ENCODE results near the gene PEDS1. TPM values are rescaled to one million over a fixed set of nuclear protein-coding genes. Genes with fewer than 3 reads are reported as not detected.

Gene PEDS1
- total and polyA plus RNA-seq, 2 of the 13 experiments (the other 11 are each of a cell fraction or from before 2014, with no cell fraction given) = 30.5 to 93.9 TPM

- TF ChIP-seq ARID5B (CRISPR knock-in tag; IDR thresholded peaks at IDR 0.05) = peak; percentile 46; the same call in 1 of the 2 replicates
- peak; percentile 84 for TF ChIP-seq ZNF414 (CRISPR knock-in tag; IDR thresholded peaks at IDR 0.05)
- TF ChIP-seq ZNF460 (CRISPR knock-in tag; IDR thresholded peaks at IDR 0.05; ENCODE audit: borderline replicate concordance) = no peak
- no peak for TF ChIP-seq ZBTB8A (CRISPR knock-in tag; IDR thresholded peaks at IDR 0.05; ENCODE audit: borderline replicate concordance, low read depth)
- no peak for TF ChIP-seq ZNF17 (CRISPR knock-in tag; IDR thresholded peaks at IDR 0.05)
- TF ChIP-seq ZBTB7B (CRISPR knock-in tag; IDR thresholded peaks at IDR 0.05) = peak; percentile 97
- peak; percentile 31; the same call in 1 of the 2 replicates for TF ChIP-seq HOXD1 (CRISPR knock-in tag; IDR thresholded peaks at IDR 0.05)
- TF ChIP-seq TERF1 (CRISPR knock-in tag; IDR thresholded peaks at IDR 0.05) = peak; percentile 82; the same call in 1 of the 2 replicates
- 0 out of 2 replicates have a peak, but pooled peaks have one; percentile 19 for TF ChIP-seq SSRP1 (CRISPR knock-in tag; IDR thresholded peaks at IDR 0.05)
- peak; percentile 8; the same call in 1 of the 2 replicates for TF ChIP-seq CEBPB (IDR thresholded peaks at IDR 0.05; ENCODE audit: borderline replicate concordance, low read depth, low read length)
- no peak for TF ChIP-seq ZBTB7A (CRISPR knock-in tag; IDR thresholded peaks at IDR 0.05)
- no peak for TF ChIP-seq ZNF782 (CRISPR knock-in tag; IDR thresholded peaks at IDR 0.05; ENCODE audit: borderline replicate concordance)
- TF ChIP-seq MED1 (CRISPR knock-in tag; IDR thresholded peaks at IDR 0.05) = no peak; the same call in 1 of the 2 replicates
- 0 out of 2 replicates have a peak, but pooled peaks have one; percentile 3 for TF ChIP-seq KDM5B (CRISPR knock-in tag; IDR thresholded peaks at IDR 0.05; ENCODE audit: borderline replicate concordance)
- TF ChIP-seq TCF7L2 (IDR thresholded peaks at IDR 0.05; ENCODE audit: low read depth, low read length) = no peak
- no peak for TF ChIP-seq ARNT (IDR thresholded peaks at IDR 0.05)
- TF ChIP-seq SP1 (IDR thresholded peaks at IDR 0.05) = no peak
- peak; percentile 67 for TF ChIP-seq SP1 (CRISPR knock-in tag; IDR thresholded peaks at IDR 0.05)
- TF ChIP-seq ERF (CRISPR knock-in tag; IDR thresholded peaks at IDR 0.05) = 0 out of 2 replicates have a peak, but pooled peaks have one; percentile 23
- TF ChIP-seq STAT6 (CRISPR knock-in tag; IDR thresholded peaks at IDR 0.05; ENCODE audit: borderline replicate concordance) = no peak; the same call in 1 of the 2 replicates
- no peak for TF ChIP-seq NR2F2 (IDR thresholded peaks at IDR 0.05; ENCODE audit: borderline replicate concordance, low read depth)
- no peak for TF ChIP-seq ZNF737 (CRISPR knock-in tag; IDR thresholded peaks at IDR 0.05; ENCODE audit: borderline replicate concordance)
These were observed 36.2 kb upstream of the PEDS1 start (continued) for GRCh38 chr20:50189681-50190250.

Measured in HepG2 (cell line).